Stimulated activated memory B cell treated with anti-CD40 and anti-IgM and Interleukin-4, amounts not matched to agents 10 μg/mL and 1 μg/mL and 100 μg/mL, for 72 hours (primary cell): Measurements from ENCODE around the gene RNF217.
"Not testable (repeated sequence)": the region's sequence is repeated elsewhere in the genome, so short reads cannot be mapped to it uniquely, and the experiment has no call there.

Experiments used
- ATAC-seq: fragments of 150-1000 bp; cut with Tn5 transposase; 2 replicates; pipeline ENCODE4 v1.10.0; 2021
- H3K27ac Mint-ChIP-seq: one replicate; pipeline ENCODE4 v1.8.0; 2022; ENCODE audit warnings: mild to moderate bottlenecking, mixed read lengths
- H3K27me3 Mint-ChIP-seq: one replicate; pipeline ENCODE4 v1.8.0; 2022; ENCODE audit warnings: mixed read lengths
- H3K36me3 Mint-ChIP-seq: one replicate; pipeline ENCODE4 v1.8.0; 2022; ENCODE audit warnings: mixed read lengths
- H3K4me1 Mint-ChIP-seq: one replicate; pipeline ENCODE4 v1.8.0; 2022; ENCODE audit warnings: mixed read lengths
- H3K4me3 Mint-ChIP-seq: one replicate; pipeline ENCODE4 v1.8.0; 2022; ENCODE audit warnings: mild to moderate bottlenecking, moderate library complexity, mixed read lengths
- H3K9me3 Mint-ChIP-seq: one replicate; pipeline ENCODE4 v1.8.0; 2022; ENCODE audit warnings: mixed read lengths

The RNF217 gene

GRCh38 chr6:124961777-124962638 is at the start of gene RNF217:
RNF217 (plus strand) TSS chr6:124962437; CDS start chr6:124962545, 108 bp downstream.
- H3K27me3 Mint-ChIP-seq, result peaks cover 24% of the 10 kb centered on the region
- peaks cover 8% of the 10 kb centered on the region for H3K9me3 Mint-ChIP-seq
- H3K4me3 Mint-ChIP-seq, result peak within 1 kb of the TSS; percentile 5
- no peaks in the 10 kb centered on the region for H3K36me3 Mint-ChIP-seq
- H3K4me1 Mint-ChIP-seq, result peaks cover 7% of the 10 kb centered on the region
- H3K27ac Mint-ChIP-seq, result no peak within 1 kb of the TSS
- peak; percentile 12 for ATAC-seq

GRCh38 chr6:124913056-124913455 is 49.2 kb upstream of the RNF217 start:
- Mint-ChIP-seq H3K4me3 (no peak overlapping the region), H3K9me3 (no peaks in the 10 kb centered on the region), H3K27me3 (no peaks in the 10 kb centered on the region), H3K27ac (no peak overlapping the region), H3K36me3 (no peaks in the 10 kb centered on the region), H3K4me1 (no peaks in the 10 kb centered on the region)
- no peak for ATAC-seq

DNA sequence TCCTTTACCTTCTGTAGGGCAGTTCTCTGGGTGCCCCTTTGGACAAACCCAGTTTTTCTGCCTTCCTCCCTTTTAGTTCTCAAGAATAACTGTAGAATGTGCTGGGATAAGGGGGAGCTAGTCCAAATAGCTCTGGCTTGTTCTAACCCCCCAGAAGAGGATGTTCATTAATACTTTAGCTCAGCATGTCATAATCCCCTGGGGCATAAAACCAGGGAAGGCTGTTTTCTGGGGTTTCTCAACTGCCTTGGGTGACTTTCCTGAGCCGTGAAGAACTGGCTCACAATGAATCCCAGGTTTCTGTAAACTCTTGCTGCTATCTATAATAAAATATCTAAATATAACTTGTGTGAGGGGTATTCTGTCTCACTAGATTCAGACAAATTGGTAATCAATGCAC is 44.5 kb upstream of the RNF217 start:
- no peak for ATAC-seq
- no peak overlapping the region for H3K27ac Mint-ChIP-seq
- no peaks in the 10 kb centered on the region for H3K36me3 Mint-ChIP-seq
- H3K4me1 Mint-ChIP-seq, result no peaks in the 10 kb centered on the region
- peaks cover 15% of the 10 kb centered on the region for H3K9me3 Mint-ChIP-seq
- H3K4me3 Mint-ChIP-seq, result no peak overlapping the region
- no peaks in the 10 kb centered on the region for H3K27me3 Mint-ChIP-seq

DNA sequence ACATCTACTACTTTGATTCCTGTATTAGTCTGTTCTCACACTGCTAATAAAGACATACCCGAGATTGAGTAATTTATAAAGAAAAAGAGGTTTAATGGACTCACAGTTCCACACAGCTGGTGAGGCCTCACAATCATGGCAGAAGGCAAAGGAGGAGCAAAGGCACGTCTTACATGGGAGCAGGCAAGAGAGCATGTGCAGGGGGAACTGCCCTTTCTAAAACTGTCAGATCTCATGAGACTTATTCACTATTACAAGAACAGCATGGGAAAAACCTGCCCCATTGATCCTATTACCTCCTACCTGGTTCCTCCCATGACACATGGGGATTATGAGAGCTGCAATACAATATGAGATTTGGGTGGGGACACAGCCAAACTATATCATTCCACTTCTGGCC is 42.5 kb upstream of the RNF217 start:
- not testable (repeated sequence) for H3K27ac Mint-ChIP-seq, ATAC-seq, H3K36me3 Mint-ChIP-seq, H3K4me1 Mint-ChIP-seq, H3K4me3 Mint-ChIP-seq, H3K27me3 Mint-ChIP-seq
- H3K9me3 Mint-ChIP-seq, result peaks cover 18% of the 10 kb centered on the region

- Mint-ChIP-seq H3K4me3 (no peak overlapping the region), H3K27me3 (no peaks in the 10 kb centered on the region), H3K27ac (no peak overlapping the region), H3K4me1 (no peaks in the 10 kb centered on the region), H3K9me3 (peaks cover 18% of the 10 kb centered on the region), H3K36me3 (no peaks in the 10 kb centered on the region)
- ATAC-seq, result no peak
Measured at GRCh38 chr6:124924333-124924759, 37.9 kb upstream of the RNF217 start.

DNA sequence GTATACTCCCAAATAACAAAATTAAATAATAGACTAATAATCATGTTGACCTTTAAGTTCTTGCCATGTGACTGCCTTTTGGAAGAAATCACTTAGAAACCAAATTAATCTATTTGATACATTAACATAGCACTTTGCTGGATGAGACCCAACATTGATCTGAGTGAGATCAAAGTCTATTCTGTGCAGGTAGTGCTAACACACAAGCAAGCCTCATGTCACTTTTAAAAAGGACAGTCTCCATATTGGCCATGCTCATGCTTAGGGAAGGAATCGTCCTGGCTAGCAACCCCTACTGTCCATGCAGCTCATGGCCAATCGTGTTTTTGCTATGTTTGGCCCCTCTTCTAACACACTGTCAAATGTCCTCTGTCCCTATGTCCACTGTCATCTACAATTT is 35.8 kb upstream of the RNF217 start:
- ATAC-seq, result no peak
- Mint-ChIP-seq H3K4me3 (no peak overlapping the region), H3K27me3 (no peaks in the 10 kb centered on the region), H3K36me3 (no peaks in the 10 kb centered on the region), H3K4me1 (no peaks in the 10 kb centered on the region), H3K9me3 (peaks cover 10% of the 10 kb centered on the region), H3K27ac (no peak overlapping the region)

DNA sequence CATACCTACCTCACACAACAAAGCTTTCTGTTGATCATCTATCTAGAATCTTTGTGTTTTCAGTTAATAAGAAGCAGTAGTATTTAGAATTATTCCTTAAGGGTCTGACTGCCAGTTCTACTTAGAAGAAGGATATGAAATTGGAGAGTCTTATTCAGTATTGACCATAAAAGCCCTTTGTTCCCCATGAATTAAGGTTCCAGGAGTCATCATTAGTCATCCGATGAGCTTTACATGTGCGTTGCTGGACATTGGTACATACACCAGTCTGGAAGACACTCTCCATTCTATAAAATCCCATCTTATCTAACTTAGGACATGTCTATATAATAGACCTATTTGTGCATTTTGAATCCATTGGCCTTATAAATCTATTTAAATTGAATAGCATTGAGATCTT is 34.4 kb upstream of the RNF217 start:
- no peak overlapping the region for H3K27ac Mint-ChIP-seq
- ATAC-seq, result no peak

DNA sequence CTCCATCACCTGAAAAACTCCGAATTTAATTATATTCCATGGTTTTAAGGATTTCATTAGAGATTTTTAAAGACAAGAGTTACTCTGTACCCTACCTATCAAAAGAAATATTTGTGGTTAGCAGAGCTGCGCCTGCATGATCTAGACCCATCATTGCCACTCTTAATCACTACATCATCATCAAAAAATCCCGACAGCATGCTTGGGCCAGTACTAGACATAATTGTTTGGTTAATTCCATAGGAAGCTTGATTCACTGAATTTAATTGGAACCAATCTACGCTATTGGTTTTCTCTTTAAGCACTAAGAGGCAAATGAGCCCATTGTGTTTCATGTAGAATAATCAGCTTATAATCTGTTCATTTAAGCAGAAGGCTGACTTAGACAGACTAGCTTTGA is 33.4 kb upstream of the RNF217 start:
- H3K36me3 Mint-ChIP-seq, result no peaks in the 10 kb centered on the region
- no peak for ATAC-seq
- H3K4me1 Mint-ChIP-seq, result no peaks in the 10 kb centered on the region
- no peaks in the 10 kb centered on the region for H3K27me3 Mint-ChIP-seq
- H3K9me3 Mint-ChIP-seq, result no peaks in the 10 kb centered on the region
- no peak overlapping the region for H3K27ac Mint-ChIP-seq
- H3K4me3 Mint-ChIP-seq, result no peak overlapping the region

More for the DNA sequence above, 34.4 kb upstream of the RNF217 start:
- Mint-ChIP-seq H3K4me3 (no peak overlapping the region), H3K36me3 (no peaks in the 10 kb centered on the region), H3K9me3 (peaks cover 4% of the 10 kb centered on the region), H3K4me1 (no peaks in the 10 kb centered on the region), H3K27me3 (no peaks in the 10 kb centered on the region)

DNA sequence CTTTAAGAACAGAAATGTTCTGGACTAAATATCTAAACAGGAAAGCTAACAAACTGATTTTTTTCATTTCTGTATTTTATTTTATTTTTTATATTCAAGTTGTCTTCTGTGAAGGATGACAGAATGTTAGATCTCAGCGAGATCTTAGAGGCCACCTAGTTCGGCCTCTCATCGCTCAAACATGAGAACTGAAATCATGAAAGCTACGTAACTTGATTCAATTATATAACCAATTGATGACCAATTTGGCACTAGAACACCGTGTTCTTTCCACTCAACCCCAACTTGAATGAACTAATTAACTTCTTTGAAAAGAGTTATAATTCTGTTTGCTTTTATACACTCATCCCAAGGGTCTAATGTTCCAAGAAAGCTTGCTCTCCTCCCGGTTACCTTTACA is 24.6 kb upstream of the RNF217 start:
- H3K4me1 Mint-ChIP-seq, result no peaks in the 10 kb centered on the region
- no peak overlapping the region for H3K4me3 Mint-ChIP-seq
- H3K27me3 Mint-ChIP-seq, result no peaks in the 10 kb centered on the region
- no peak overlapping the region for H3K27ac Mint-ChIP-seq
- H3K9me3 Mint-ChIP-seq, result peaks cover 2% of the 10 kb centered on the region
- no peaks in the 10 kb centered on the region for H3K36me3 Mint-ChIP-seq
- ATAC-seq, result no peak

DNA sequence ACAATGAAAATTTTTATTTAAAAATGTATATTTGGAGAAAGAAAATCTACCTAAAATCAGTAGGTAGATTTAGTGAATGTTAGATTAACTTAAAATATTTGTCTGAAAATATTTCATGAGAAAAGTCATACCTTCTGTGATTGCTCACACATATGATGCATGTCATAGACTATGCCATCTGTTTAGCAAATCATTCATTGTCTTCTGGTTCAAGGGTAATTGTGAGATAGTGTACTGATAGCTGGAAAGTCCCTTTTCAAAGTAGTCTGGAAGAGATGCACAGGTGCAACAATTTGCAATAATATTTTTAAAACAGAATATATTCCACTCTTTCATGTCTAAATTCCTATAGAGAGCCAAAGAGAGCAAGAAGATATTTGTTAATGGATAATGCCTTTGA is 21.0 kb upstream of the RNF217 start:
- H3K4me3 Mint-ChIP-seq, result no peak overlapping the region
- H3K27ac Mint-ChIP-seq, result no peak overlapping the region
- no peaks in the 10 kb centered on the region for H3K27me3 Mint-ChIP-seq
- no peaks in the 10 kb centered on the region for H3K4me1 Mint-ChIP-seq
- H3K36me3 Mint-ChIP-seq, result no peaks in the 10 kb centered on the region
- peaks cover 2% of the 10 kb centered on the region for H3K9me3 Mint-ChIP-seq
- no peak for ATAC-seq

- H3K4me3 Mint-ChIP-seq, result no peak overlapping the region
Measured at GRCh38 chr6:124943658-124944057, 18.6 kb upstream of the RNF217 start.

DNA sequence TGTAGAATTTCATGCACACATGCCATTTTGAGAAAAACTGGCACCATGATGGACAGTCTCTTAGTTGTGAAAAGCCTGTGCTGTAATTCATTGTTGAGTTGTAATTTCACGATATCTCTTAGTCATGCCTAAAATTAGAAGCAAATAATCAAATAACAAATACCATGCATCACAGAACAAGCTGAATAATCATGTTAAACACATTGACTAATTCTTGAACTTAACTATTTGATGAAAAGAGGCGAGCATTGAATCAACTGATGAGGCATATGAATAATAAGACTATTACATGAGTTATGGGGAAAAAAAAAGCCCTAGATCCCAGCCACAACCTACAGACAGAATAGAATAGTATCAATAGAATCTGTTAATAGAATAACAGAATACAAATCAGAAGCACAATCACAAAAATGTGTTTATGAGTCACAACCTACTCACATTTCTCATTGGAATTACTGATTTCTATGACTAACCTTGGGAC is 14.2 kb upstream of the RNF217 start:
- Mint-ChIP-seq H3K27me3 (no peaks in the 10 kb centered on the region), H3K4me3 (no peak overlapping the region), H3K9me3 (no peaks in the 10 kb centered on the region), H3K4me1 (no peaks in the 10 kb centered on the region), H3K36me3 (no peaks in the 10 kb centered on the region), H3K27ac (no peak overlapping the region)
- no peak for ATAC-seq

More at GRCh38 chr6:124943658-124944057, 18.6 kb upstream of the RNF217 start:
- no peak for ATAC-seq
- Mint-ChIP-seq H3K9me3 (no peaks in the 10 kb centered on the region), H3K27me3 (no peaks in the 10 kb centered on the region), H3K27ac (no peak overlapping the region), H3K36me3 (no peaks in the 10 kb centered on the region), H3K4me1 (no peaks in the 10 kb centered on the region)

DNA sequence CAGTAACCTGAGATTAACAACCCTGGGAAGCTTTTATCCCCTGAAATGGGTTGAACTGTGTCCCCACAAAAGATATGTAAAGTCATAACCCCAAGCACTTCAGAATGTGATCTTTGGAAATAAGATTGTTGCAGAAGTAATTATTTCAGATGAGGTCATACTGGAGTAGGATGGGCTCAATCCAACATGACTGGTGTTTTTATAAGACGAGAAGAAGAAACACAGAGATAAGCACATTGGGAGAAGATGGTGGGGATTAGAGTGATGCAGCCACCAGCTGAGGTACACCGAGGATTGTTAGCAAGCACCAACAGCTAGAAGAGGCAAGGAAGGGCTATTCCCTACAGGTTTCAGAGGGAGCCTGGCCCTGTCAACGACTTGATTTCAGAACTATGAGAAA is 12.5 kb upstream of the RNF217 start:
- H3K4me1 Mint-ChIP-seq, result no peaks in the 10 kb centered on the region
- H3K9me3 Mint-ChIP-seq, result no peaks in the 10 kb centered on the region
- no peak for ATAC-seq
- H3K36me3 Mint-ChIP-seq, result no peaks in the 10 kb centered on the region
- no peak overlapping the region for H3K27ac Mint-ChIP-seq
- H3K4me3 Mint-ChIP-seq, result no peak overlapping the region
- no peaks in the 10 kb centered on the region for H3K27me3 Mint-ChIP-seq

GRCh38 chr6:124953808-124954207 is 8.4 kb upstream of the RNF217 start:
- H3K36me3 Mint-ChIP-seq, result no peaks in the 10 kb centered on the region
- H3K27me3 Mint-ChIP-seq, result no peaks in the 10 kb centered on the region
- peaks cover 7% of the 10 kb centered on the region for H3K9me3 Mint-ChIP-seq
- no peak for ATAC-seq
- no peak overlapping the region for H3K4me3 Mint-ChIP-seq
- H3K27ac Mint-ChIP-seq, result no peak overlapping the region
- no peaks in the 10 kb centered on the region for H3K4me1 Mint-ChIP-seq

- no peaks in the 10 kb centered on the region for H3K36me3 Mint-ChIP-seq
- no peaks in the 10 kb centered on the region for H3K27me3 Mint-ChIP-seq
- H3K4me3 Mint-ChIP-seq, result no peak overlapping the region
- peaks cover 10% of the 10 kb centered on the region for H3K9me3 Mint-ChIP-seq
- ATAC-seq, result peak; percentile 31
- H3K4me1 Mint-ChIP-seq, result no peaks in the 10 kb centered on the region
- H3K27ac Mint-ChIP-seq, result no peak overlapping the region
Measured at GRCh38 chr6:124955108-124955856, 7.0 kb upstream of the RNF217 start.

DNA sequence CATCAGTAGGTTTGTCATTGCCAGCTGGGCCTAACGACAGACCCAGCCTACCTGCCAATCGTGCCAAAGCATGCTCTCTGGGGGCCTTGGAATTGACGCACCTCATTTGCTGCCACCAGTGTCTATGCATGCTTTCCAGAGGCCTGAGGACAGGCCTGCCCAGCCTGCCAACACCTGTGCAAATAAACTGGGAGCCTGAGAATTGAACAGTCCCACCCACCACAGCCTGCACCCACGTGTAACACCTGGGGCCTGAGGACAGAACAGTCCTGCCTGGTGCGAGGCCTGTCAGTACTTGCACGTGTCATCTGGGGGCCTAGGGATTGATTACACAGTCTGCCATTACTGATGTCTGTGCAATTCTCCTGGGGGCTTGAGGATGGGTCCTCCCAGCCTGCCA is 6.2 kb upstream of the RNF217 start:
- H3K27me3 Mint-ChIP-seq, result peaks cover 2% of the 10 kb centered on the region
- no peak overlapping the region for H3K4me3 Mint-ChIP-seq
- ATAC-seq, result no peak
- no peaks in the 10 kb centered on the region for H3K4me1 Mint-ChIP-seq
- H3K9me3 Mint-ChIP-seq, result peaks cover 10% of the 10 kb centered on the region
- H3K36me3 Mint-ChIP-seq, result no peaks in the 10 kb centered on the region
- no peak overlapping the region for H3K27ac Mint-ChIP-seq
